Measurements from ENCODE around the gene CNPY1. TPM values are rescaled to one million over a fixed set of nuclear protein-coding genes. Genes with fewer than 3 reads are reported as not detected.

CNPY1 gene
- total and polyA plus RNA-seq, 4 donors: not detected

- H3K9me3 ChIP-seq (ENCODE audit: control insufficient read depth in 4 of 4, low read length in 3 of 4): no peaks in the 10 kb centered on the region
- no peak overlapping the region for H3K27ac ChIP-seq (ENCODE audit: low read depth in 1 of 2, low read length in 2 of 2)
- DNase-seq (ENCODE audit: low spot score): no peak
- H3K27me3 ChIP-seq (ENCODE audit: control insufficient read depth in 4 of 4, insufficient read depth in 4 of 4, low read length in 3 of 4): no peaks in the 10 kb centered on the region
- no peaks in the 10 kb centered on the region for H3K36me3 ChIP-seq (ENCODE audit: control insufficient read depth in 4 of 4, insufficient read depth in 3 of 4, low read depth in 1 of 4, low read length in 3 of 4)
- H3K4me1 ChIP-seq (ENCODE audit: control insufficient read depth in 4 of 4, insufficient read depth in 4 of 4, low read length in 3 of 4): no peaks in the 10 kb centered on the region
- TF ChIP-seq HNF4G (IDR thresholded peaks at IDR 0.05): no peak
- TF ChIP-seq TAF1 (conservative IDR thresholded peaks at IDR 0.05): no peak
- TF ChIP-seq MAX (IDR thresholded peaks at IDR 0.05): no peak
- no peak for TF ChIP-seq RXRA (IDR thresholded peaks at IDR 0.05)
- no peak for TF ChIP-seq JUND (IDR thresholded peaks at IDR 0.05)
- no peak for TF ChIP-seq CTCF (IDR thresholded peaks at IDR 0.05; ENCODE audit: low read depth, low read length, missing input control)
- no peak for TF ChIP-seq FOXA1 (IDR thresholded peaks at IDR 0.05)
- TF ChIP-seq GABPA (IDR thresholded peaks at IDR 0.05 in 1 of 2, conservative IDR thresholded peaks at IDR 0.05 in 1 of 2): no peak
- no peak for TF ChIP-seq RAD21 (IDR thresholded peaks at IDR 0.05)
- no peak for TF ChIP-seq ZBTB33 (IDR thresholded peaks at IDR 0.05)
- no peak for TF ChIP-seq SP1 (IDR thresholded peaks at IDR 0.05)
- no peak for TF ChIP-seq EGR1 (IDR thresholded peaks at IDR 0.05; ENCODE audit: low read depth in 2 of 2)
- no peak for TF ChIP-seq HNF4A (conservative IDR thresholded peaks at IDR 0.05)
- no peak for TF ChIP-seq FOXA2 (IDR thresholded peaks at IDR 0.05)
- TF ChIP-seq, protein P1, sequence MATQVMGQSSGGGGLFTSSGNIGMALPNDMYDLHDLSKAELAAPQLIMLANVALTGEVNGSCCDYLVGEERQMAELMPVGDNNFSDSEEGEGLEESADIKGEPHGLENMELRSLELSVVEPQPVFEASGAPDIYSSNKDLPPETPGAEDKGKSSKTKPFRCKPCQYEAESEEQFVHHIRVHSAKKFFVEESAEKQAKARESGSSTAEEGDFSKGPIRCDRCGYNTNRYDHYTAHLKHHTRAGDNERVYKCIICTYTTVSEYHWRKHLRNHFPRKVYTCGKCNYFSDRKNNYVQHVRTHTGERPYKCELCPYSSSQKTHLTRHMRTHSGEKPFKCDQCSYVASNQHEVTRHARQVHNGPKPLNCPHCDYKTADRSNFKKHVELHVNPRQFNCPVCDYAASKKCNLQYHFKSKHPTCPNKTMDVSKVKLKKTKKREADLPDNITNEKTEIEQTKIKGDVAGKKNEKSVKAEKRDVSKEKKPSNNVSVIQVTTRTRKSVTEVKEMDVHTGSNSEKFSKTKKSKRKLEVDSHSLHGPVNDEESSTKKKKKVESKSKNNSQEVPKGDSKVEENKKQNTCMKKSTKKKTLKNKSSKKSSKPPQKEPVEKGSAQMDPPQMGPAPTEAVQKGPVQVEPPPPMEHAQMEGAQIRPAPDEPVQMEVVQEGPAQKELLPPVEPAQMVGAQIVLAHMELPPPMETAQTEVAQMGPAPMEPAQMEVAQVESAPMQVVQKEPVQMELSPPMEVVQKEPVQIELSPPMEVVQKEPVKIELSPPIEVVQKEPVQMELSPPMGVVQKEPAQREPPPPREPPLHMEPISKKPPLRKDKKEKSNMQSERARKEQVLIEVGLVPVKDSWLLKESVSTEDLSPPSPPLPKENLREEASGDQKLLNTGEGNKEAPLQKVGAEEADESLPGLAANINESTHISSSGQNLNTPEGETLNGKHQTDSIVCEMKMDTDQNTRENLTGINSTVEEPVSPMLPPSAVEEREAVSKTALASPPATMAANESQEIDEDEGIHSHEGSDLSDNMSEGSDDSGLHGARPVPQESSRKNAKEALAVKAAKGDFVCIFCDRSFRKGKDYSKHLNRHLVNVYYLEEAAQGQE (IDR thresholded peaks at IDR 0.05): no peak
- no peak for TF ChIP-seq YY1 (IDR thresholded peaks at IDR 0.05)
- no peak overlapping the region for H3K4me3 ChIP-seq (ENCODE audit: low read depth in 1 of 3, low read length in 3 of 3)
- 84% methylated on average over 18 of the region's 18 CpGs for WGBS
- H3K9ac ChIP-seq (ENCODE audit: low read depth in 1 of 2, low read length in 2 of 2): no peak overlapping the region
Measured at GRCh38 chr7:155567646-155568332, 21.4 kb upstream of the CNPY1 start.
